Stomach (tissue), 9 donors: ENCODE results near the gene GRK1. TPM values are rescaled to one million over a fixed set of nuclear protein-coding genes. Genes with fewer than 3 reads are reported as not detected.

ENCODE experiments used
- DNase-seq, 2 donors: peaks; one replicate each; pipeline versions ENCODE4 v3.0.0 to v3.0.0-alpha.2; 2013 to 2019
- H3K27ac ChIP-seq, 5 donors: fragments of 200-600 bp in 4 of 5; sonication (generic) in 4 of 5; one replicate each; pipeline ENCODE4 v1.5.1; 2013 to 2019; ENCODE audit warnings: mild to moderate bottlenecking in 1 of 5, moderate library complexity in 1 of 5
- H3K27me3 ChIP-seq, 3 donors: fragments of 200-600 bp; sonication (generic); one replicate each; pipeline ENCODE4 v1.5.1; 2017 to 2019; ENCODE audit warnings: mixed run types in 1 of 3
- H3K36me3 ChIP-seq, 4 donors: fragments of 200-600 bp; sonication (generic); 1 replicate in 3 of 4; 2 replicates in 1 of 4; pipeline ENCODE4 v1.5.1; 2016 to 2019
- H3K4me1 ChIP-seq, 4 donors: fragments of 200-600 bp; sonication (generic); one replicate each; pipeline ENCODE4 v1.5.1; 2016 to 2019
- H3K4me3 ChIP-seq, 4 donors: fragments of 200-600 bp; sonication (generic) in 3 of 4; one replicate each; pipeline ENCODE4 v1.5.1; 2016 to 2019; ENCODE audit warnings: mild to moderate bottlenecking in 1 of 4
- H3K9me3 ChIP-seq, 4 donors: fragments of 200-600 bp; sonication (generic); one replicate each; pipeline ENCODE4 v1.5.1; 2016 to 2019
- EP300 ChIP-seq: sonication (generic); formaldehyde crosslinking; IDR thresholded peaks from one replicate; pipeline ENCODE4 v1.6.1; 2017; ENCODE audit warnings: antibody characterized with exemption
- POLR2A ChIP-seq, 4 donors: fragments of 450-650 bp; IDR thresholded peaks; one replicate each; pipeline ENCODE4 v1.6.1; 2016; ENCODE audit warnings: antibody characterized with exemption in 4 of 4, control low read depth in 2 of 4, mild to moderate bottlenecking in 1 of 4, moderate library complexity in 1 of 4
- POLR2AphosphoS5 ChIP-seq, 3 donors: sonication (generic); formaldehyde crosslinking; IDR thresholded peaks; one replicate each; pipeline ENCODE4 v1.6.1; 2016; ENCODE audit warnings: antibody characterized with exemption in 3 of 3
- WGBS, 5 donors: extraction: QIAGEN DNeasy Blood & Tissue Kit in 3 of 5; methylation state at CpG; one replicate each; pipeline versions ENCODE4 v1.1.5 to v1.1.7; 2013 to 2018; 5-methylcytosine and 5-hydroxymethylcytosine counted together
- intact Hi-C: fragments of 100-400 bp; cut with DNase I; formaldehyde crosslinking; loops from one replicate; pipeline ENCODE4 v1.15.1; 2023; ENCODE audit warnings: low total_unique reads
- polyA plus RNA-seq, 3 donors: library from polyadenylated mRNA; stranded (reverse); fragments of 200-250 nt; gene quantifications; one replicate each; pipeline ENCODE4 v1.2.3, GENCODE V29; 2013
- total RNA-seq, 5 donors: library from RNA; depleted of rRNA; stranded (reverse); fragments of >200 nt; gene quantifications; one replicate each; pipeline versions ENCODE4 v1.1.0 to v1.2.3, GENCODE V29; 2014 to 2016
- TF ChIP-seq, protein P1 (sequence below), 7 experiments: fragments of 450-650 bp in 4 of 7; fragments of 200-600 bp in 3 of 7; sonication (generic) in 3 of 7; IDR thresholded peaks; one replicate each; pipeline ENCODE4 v1.5.1; 2016 to 2019; ENCODE audit warnings: antibody characterized with exemption in 7 of 7, control low read depth in 2 of 7, mild to moderate bottlenecking in 1 of 7
- donor health status: healthy with polysubstance abuse.
- donor health status: Bipolar disorder and iron deficiency.
- donor health status: healthy.

GRK1 gene
- total and polyA plus RNA-seq, 8 donors = not detected

DNA sequence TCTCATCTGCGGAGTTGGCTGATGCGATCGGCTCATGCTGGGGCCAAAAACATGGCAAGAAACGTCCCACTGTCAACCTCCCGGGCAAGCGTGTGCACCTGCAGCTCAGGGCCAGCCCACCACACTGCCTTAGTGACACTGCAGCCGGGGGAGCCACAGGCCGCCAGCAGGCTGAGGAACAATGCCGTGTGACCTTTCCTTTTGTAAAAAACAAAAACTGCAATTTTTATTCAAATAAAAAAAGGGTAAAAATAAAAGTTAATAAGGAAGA, 73.2 kb downstream of the GRK1 start:
- no peaks in the 10 kb centered on the region for H3K9me3 ChIP-seq
- intact Hi-C loops = no loop called here
- 76 to 87% (median 82%) methylated on average over 9 of the region's 9 CpGs for WGBS, 5 donors
- no peak for DNase-seq
- H3K27me3 ChIP-seq = peaks cover 0 to 69% (median 0%) of the 10 kb centered on the region in 3 donors
- no peak overlapping the region for H3K27ac ChIP-seq
- peaks cover 0 to 10% (median 9%) of the 10 kb centered on the region in 4 donors for H3K4me1 ChIP-seq
- TF ChIP-seq EP300 (no peak), POLR2AphosphoS5 (IDR thresholded peaks at IDR 0.05) (no peak), POLR2A (IDR thresholded peaks at IDR 0.05) (no peak)
- TF ChIP-seq, protein P1, sequence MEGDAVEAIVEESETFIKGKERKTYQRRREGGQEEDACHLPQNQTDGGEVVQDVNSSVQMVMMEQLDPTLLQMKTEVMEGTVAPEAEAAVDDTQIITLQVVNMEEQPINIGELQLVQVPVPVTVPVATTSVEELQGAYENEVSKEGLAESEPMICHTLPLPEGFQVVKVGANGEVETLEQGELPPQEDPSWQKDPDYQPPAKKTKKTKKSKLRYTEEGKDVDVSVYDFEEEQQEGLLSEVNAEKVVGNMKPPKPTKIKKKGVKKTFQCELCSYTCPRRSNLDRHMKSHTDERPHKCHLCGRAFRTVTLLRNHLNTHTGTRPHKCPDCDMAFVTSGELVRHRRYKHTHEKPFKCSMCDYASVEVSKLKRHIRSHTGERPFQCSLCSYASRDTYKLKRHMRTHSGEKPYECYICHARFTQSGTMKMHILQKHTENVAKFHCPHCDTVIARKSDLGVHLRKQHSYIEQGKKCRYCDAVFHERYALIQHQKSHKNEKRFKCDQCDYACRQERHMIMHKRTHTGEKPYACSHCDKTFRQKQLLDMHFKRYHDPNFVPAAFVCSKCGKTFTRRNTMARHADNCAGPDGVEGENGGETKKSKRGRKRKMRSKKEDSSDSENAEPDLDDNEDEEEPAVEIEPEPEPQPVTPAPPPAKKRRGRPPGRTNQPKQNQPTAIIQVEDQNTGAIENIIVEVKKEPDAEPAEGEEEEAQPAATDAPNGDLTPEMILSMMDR (IDR thresholded peaks at IDR 0.05) = no peak
- no peak overlapping the region for H3K4me3 ChIP-seq
- H3K36me3 ChIP-seq = no peaks in the 10 kb centered on the region

GRCh38 chr13:113740661-113741060, 73.6 kb downstream of the GRK1 start:
- no peak for DNase-seq

DNA sequence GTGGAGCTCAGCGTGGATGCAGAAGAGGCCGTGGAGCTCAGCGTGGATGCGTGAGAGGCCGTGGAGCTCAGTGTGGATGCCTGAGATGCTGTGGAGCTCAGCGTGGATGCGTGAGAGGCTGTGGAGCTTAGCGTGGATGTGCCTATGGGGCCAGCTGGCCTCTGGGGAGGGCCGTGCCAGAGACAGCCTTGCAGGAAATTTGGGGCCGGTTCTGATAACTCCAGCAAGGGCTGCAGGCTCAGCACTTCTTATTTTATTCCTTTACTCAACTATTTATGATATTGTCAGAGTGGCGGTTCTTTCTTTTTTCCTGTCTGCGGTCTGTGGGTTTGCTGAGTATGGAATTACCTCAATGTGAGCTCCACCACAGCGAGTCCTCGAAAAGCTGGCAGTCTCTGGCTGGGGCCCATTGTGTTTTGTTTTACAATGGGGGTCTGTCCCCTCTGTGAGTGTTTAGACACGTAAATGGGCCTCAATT, 74.2 kb downstream of the GRK1 start:
- TF ChIP-seq, protein P1 (IDR thresholded peaks at IDR 0.05) = no peak
- TF ChIP-seq POLR2AphosphoS5 (IDR thresholded peaks at IDR 0.05) (no peak), EP300 (no peak), POLR2A (IDR thresholded peaks at IDR 0.05) (no peak)
- no peak overlapping the region for H3K27ac ChIP-seq
- H3K27me3 ChIP-seq = peaks cover 0 to 66% (median 0%) of the 10 kb centered on the region in 3 donors
- H3K4me3 ChIP-seq = no peak overlapping the region
- H3K36me3 ChIP-seq = no peaks in the 10 kb centered on the region
- no peak for DNase-seq
- no peaks in the 10 kb centered on the region for H3K9me3 ChIP-seq
- WGBS, 5 donors = 52 to 72% (median 65%) methylated on average over 15 of the region's 15 CpGs
- intact Hi-C loops = no loop called here
- H3K4me1 ChIP-seq = peaks cover 0 to 10% (median 9%) of the 10 kb centered on the region in 4 donors

More at GRCh38 chr13:113740661-113741060, 73.6 kb downstream of the GRK1 start:
- intact Hi-C loops = no loop called here
- TF ChIP-seq EP300 = no peak
- TF ChIP-seq POLR2A (IDR thresholded peaks at IDR 0.05) = no peak
- TF ChIP-seq, protein P1 (IDR thresholded peaks at IDR 0.05) = no peak
- TF ChIP-seq POLR2AphosphoS5 (IDR thresholded peaks at IDR 0.05) = no peak
- Histone ChIP-seq H3K27ac (no peak overlapping the region), H3K4me1 (peaks cover 0 to 10% (median 9%) of the 10 kb centered on the region in 4 donors), H3K36me3 (no peaks in the 10 kb centered on the region), H3K27me3 (peaks cover 0 to 69% (median 0%) of the 10 kb centered on the region in 3 donors), H3K9me3 (no peaks in the 10 kb centered on the region), H3K4me3 (no peak overlapping the region)
- WGBS, 5 donors = 74 to 89% (median 87%) methylated on average over 13 to 16 of the region's 16 CpGs

DNA sequence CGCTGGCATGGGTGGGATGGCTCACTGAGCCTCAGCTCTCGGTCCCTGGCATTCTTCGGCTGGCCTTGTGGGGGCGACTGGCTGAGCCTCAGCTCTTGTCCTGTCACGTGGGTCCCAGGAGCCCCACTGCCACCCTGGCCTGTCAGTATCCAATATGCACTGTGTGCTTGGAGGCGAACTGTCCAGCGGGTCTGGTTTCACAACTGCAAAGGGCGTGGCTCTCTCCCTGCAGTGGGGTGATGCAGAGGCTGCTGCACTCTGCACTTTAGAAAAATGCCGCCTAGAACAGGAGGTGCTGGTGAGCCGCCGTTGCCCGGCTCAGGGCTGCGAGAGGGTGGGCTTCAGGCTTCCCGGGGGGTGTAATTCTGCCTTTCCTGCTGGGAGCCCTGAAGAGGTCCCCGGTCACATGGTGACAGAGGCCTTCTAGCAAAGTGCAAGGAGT, 75.0 kb downstream of the GRK1 start:
- H3K27me3 ChIP-seq = peaks cover 0 to 58% (median 0%) of the 10 kb centered on the region in 3 donors
- intact Hi-C loops = no loop called here
- TF ChIP-seq, protein P1 (IDR thresholded peaks at IDR 0.05) = no peak
- TF ChIP-seq EP300 (no peak), POLR2A (IDR thresholded peaks at IDR 0.05) (no peak), POLR2AphosphoS5 (IDR thresholded peaks at IDR 0.05) (no peak)
- no peak overlapping the region for H3K27ac ChIP-seq
- H3K36me3 ChIP-seq = no peaks in the 10 kb centered on the region
- WGBS, 5 donors = 14 to 29% (median 18%) methylated on average over 15 of the region's 15 CpGs
- H3K9me3 ChIP-seq = no peaks in the 10 kb centered on the region
- no peak overlapping the region for H3K4me3 ChIP-seq
- peaks cover 0 to 10% (median 9%) of the 10 kb centered on the region in 4 donors for H3K4me1 ChIP-seq
- DNase-seq = peak; percentile 40 to 81
